Endodermal cell (in vitro differentiated cells): ENCODE measurements around the gene LRRC2. TPM values are rescaled to one million over a fixed set of nuclear protein-coding genes. Genes with fewer than 3 reads are reported as not detected.

Experiments
- DNase-seq: peaks from one replicate; pipeline ENCODE4 v3.0.0-alpha.2; 2017
- H3K27ac ChIP-seq: 2 replicates; pipeline ENCODE4 v1.5.1; 2013; ENCODE audit warnings: mild to moderate bottlenecking, low read depth, low read length, moderate library complexity
- H3K27me3 ChIP-seq: 2 replicates; pipeline ENCODE4 v1.6.1; 2013; ENCODE audit warnings: mild to moderate bottlenecking, low read length, moderate library complexity; ENCODE audit not compliant: insufficient read depth, control insufficient read depth, poor library complexity, severe bottlenecking
- H3K36me3 ChIP-seq: 2 replicates; pipeline ENCODE4 v1.7.0; 2013; ENCODE audit warnings: mild to moderate bottlenecking, low read length, moderate library complexity; ENCODE audit not compliant: control insufficient read depth, insufficient read depth
- H3K4me1 ChIP-seq: one replicate; pipeline ENCODE4 v1.7.0; 2013; ENCODE audit warnings: low read length; ENCODE audit not compliant: control insufficient read depth, insufficient read depth
- H3K4me3 ChIP-seq: 2 replicates; pipeline ENCODE4 v1.5.1; 2013; ENCODE audit warnings: mild to moderate bottlenecking, low read length, moderate library complexity
- H3K9ac ChIP-seq: 2 replicates; pipeline ENCODE4 v1.6.1; 2013; ENCODE audit warnings: mild to moderate bottlenecking, low read length, moderate library complexity; ENCODE audit not compliant: poor library complexity, severe bottlenecking; ENCODE audit errors: extremely low read depth
- H3K9me3 ChIP-seq: 2 replicates; pipeline ENCODE4 v1.6.1; 2013; ENCODE audit warnings: mild to moderate bottlenecking, low read length, moderate library complexity; ENCODE audit not compliant: control insufficient read depth
- H3K27ac Mint-ChIP-seq: 2 replicates; pipeline ENCODE4 v1.8.0; 2020; ENCODE audit warnings: mixed read lengths
- H3K27me3 Mint-ChIP-seq: 2 replicates; pipeline ENCODE4 v1.8.0; 2021; ENCODE audit warnings: mild to moderate bottlenecking, mixed read lengths; ENCODE audit not compliant: insufficient read depth
- H3K36me3 Mint-ChIP-seq: 2 replicates; pipeline ENCODE4 v1.8.0; 2020; ENCODE audit warnings: low read depth, mixed read lengths
- H3K4me1 Mint-ChIP-seq: 2 replicates; pipeline ENCODE4 v1.8.0; 2020; ENCODE audit warnings: mixed read lengths
- H3K4me3 Mint-ChIP-seq: 2 replicates; pipeline ENCODE4 v1.8.0; 2020; ENCODE audit warnings: mild to moderate bottlenecking, moderate library complexity, mixed read lengths
- H3K9me3 Mint-ChIP-seq: 2 replicates; pipeline ENCODE4 v1.8.0; 2020; ENCODE audit warnings: mild to moderate bottlenecking, mixed read lengths
- CTCF ChIP-seq: fragments of 200-600 bp; sonication (generic); conservative IDR thresholded peaks from 2 replicates; pipeline ENCODE4 v1.5.0; 2021; ENCODE audit warnings: antibody characterized with exemption, mild to moderate bottlenecking
- WGBS, 2 experiments: methylation state at CpG; one replicate each; pipeline versions ENCODE4 v1.1.5 to v1.1.7; 2013; ENCODE audit warnings: missing lambda C conversion rate in 2 of 2, mixed read lengths in 1 of 2; ENCODE audit not compliant: insufficient coverage in 1 of 2, insufficient read length in 1 of 2; 5-methylcytosine and 5-hydroxymethylcytosine counted together
- total RNA-seq, 2 donors: library from RNA; stranded (reverse); fragmentation: NEBNext Ultra II Directional in 1 of 2; extraction: Animal tissue kit (Norgen Biotek cat#: 25700) in 1 of 2; gene quantifications; 2 replicates in 1 of 2; 3 replicates in 1 of 2; pipeline ENCODE4 v1.2.1, GENCODE V29; 2021

Gene LRRC2
- total RNA-seq, 2 donors from 2014 or later, result 8.9 to 10.2 TPM

- no peak for TF ChIP-seq CTCF
- no peaks in the 10 kb centered on the region for H3K27me3 ChIP-seq
- no peaks in the 10 kb centered on the region for H3K27me3 Mint-ChIP-seq
- no peak overlapping the region for H3K27ac Mint-ChIP-seq
- H3K36me3 ChIP-seq, result peaks cover 30% of the 10 kb centered on the region
- no peak overlapping the region for H3K9ac ChIP-seq
- no peak overlapping the region for H3K4me3 ChIP-seq
- H3K27ac ChIP-seq, result no peak overlapping the region
- WGBS, 2 experiments, result 68 to 100% methylated on average over 1 of the region's 1 CpG
- peaks cover 20% of the 10 kb centered on the region for H3K4me1 Mint-ChIP-seq
- H3K9me3 Mint-ChIP-seq, result peaks cover 39% of the 10 kb centered on the region
- DNase-seq, result no peak
- H3K4me1 ChIP-seq, result peaks cover 5% of the 10 kb centered on the region
- H3K4me3 Mint-ChIP-seq, result no peak overlapping the region
- peaks cover 52% of the 10 kb centered on the region for H3K36me3 Mint-ChIP-seq
- H3K9me3 ChIP-seq, result peaks cover 16% of the 10 kb centered on the region
Observed at GRCh38 chr3:46553154-46553553, 12.9 kb downstream of the LRRC2 start.

GRCh38 chr3:46552538-46552937, 13.6 kb downstream of the LRRC2 start:
- H3K9ac ChIP-seq, result no peak overlapping the region
- peaks cover 16% of the 10 kb centered on the region for H3K9me3 ChIP-seq
- Mint-ChIP-seq H3K27ac (no peak overlapping the region), H3K4me3 (no peak overlapping the region), H3K9me3 (peaks cover 42% of the 10 kb centered on the region), H3K27me3 (no peaks in the 10 kb centered on the region), H3K4me1 (peaks cover 18% of the 10 kb centered on the region), H3K36me3 (peaks cover 56% of the 10 kb centered on the region)
- no peak for TF ChIP-seq CTCF
- no peak overlapping the region for H3K27ac ChIP-seq
- H3K4me1 ChIP-seq, result peaks cover 5% of the 10 kb centered on the region
- WGBS, 2 experiments, result 67 to 92% methylated on average over 1 of the region's 1 CpG
- H3K4me3 ChIP-seq, result no peak overlapping the region
- no peak for DNase-seq
- no peaks in the 10 kb centered on the region for H3K27me3 ChIP-seq
- H3K36me3 ChIP-seq, result peaks cover 29% of the 10 kb centered on the region

GRCh38 chr3:46551615-46552014, 14.5 kb downstream of the LRRC2 start:
- Mint-ChIP-seq H3K36me3 (peaks cover 50% of the 10 kb centered on the region), H3K4me3 (no peak overlapping the region), H3K9me3 (peaks cover 35% of the 10 kb centered on the region), H3K27me3 (no peaks in the 10 kb centered on the region), H3K4me1 (peaks cover 17% of the 10 kb centered on the region), H3K27ac (no peak overlapping the region)
- Histone ChIP-seq H3K4me1 (peaks cover 5% of the 10 kb centered on the region), H3K27me3 (no peaks in the 10 kb centered on the region), H3K9me3 (peaks cover 12% of the 10 kb centered on the region), H3K27ac (no peak overlapping the region), H3K9ac (no peak overlapping the region), H3K4me3 (no peak overlapping the region), H3K36me3 (peaks cover 29% of the 10 kb centered on the region)
- no peak for TF ChIP-seq CTCF
- no peak for DNase-seq
- WGBS, 2 experiments, result 100% methylated on average over 2 of the region's 2 CpGs; no CpG with 5 or more reads in 1 of the 2 experiments
